Measurements from ENCODE around the gene LRRC15. TPM values are rescaled to one million over a fixed set of nuclear protein-coding genes. Genes with fewer than 3 reads are reported as not detected.

LRRC15 gene
- total RNA-seq, 2 donors from 2014 or later, result 1.1 TPM; not detected in 1

GRCh38 chr3:194386648-194387047 is 17.1 kb upstream of the LRRC15 start:
- Histone ChIP-seq H3K27ac (no peak overlapping the region), H3K27me3 (replicated peaks; ENCODE audit: insufficient read depth) (no peaks in the 10 kb centered on the region), H3K9me3 (no peaks in the 10 kb centered on the region), H3K4me3 (no peak overlapping the region), H3K4me1 (replicated peaks) (no peaks in the 10 kb centered on the region), H3K36me3 (no peaks in the 10 kb centered on the region)
- TF ChIP-seq POLR2A (IDR thresholded peaks at IDR 0.05), result no peak
- no peak for TF ChIP-seq POLR2AphosphoS5 (IDR thresholded peaks at IDR 0.05)
- no peak for TF ChIP-seq CTCF (IDR thresholded peaks at IDR 0.05)
- intact Hi-C loops (cut with DNase I), result no loop called here
- 58% methylated on average over 7 of the region's 7 CpGs for WGBS
- DNase-seq (ENCODE audit: low spot score), result no peak

- no peaks in the 10 kb centered on the region for H3K27me3 ChIP-seq (replicated peaks; ENCODE audit: insufficient read depth)
- H3K9me3 ChIP-seq, result no peaks in the 10 kb centered on the region
- no peak for DNase-seq (ENCODE audit: low spot score)
- no peak for TF ChIP-seq CTCF (IDR thresholded peaks at IDR 0.05)
- no peak for TF ChIP-seq POLR2A (IDR thresholded peaks at IDR 0.05)
- no peak for TF ChIP-seq POLR2AphosphoS5 (IDR thresholded peaks at IDR 0.05)
- H3K36me3 ChIP-seq, result no peaks in the 10 kb centered on the region
- H3K4me3 ChIP-seq, result no peak overlapping the region
- WGBS, result 82% methylated on average over 15 of the region's 15 CpGs
- H3K27ac ChIP-seq, result no peak overlapping the region
- H3K4me1 ChIP-seq (replicated peaks), result no peaks in the 10 kb centered on the region
- intact Hi-C loops (cut with DNase I), result no loop called here
These were observed 16.5 kb upstream of the LRRC15 start for GRCh38 chr3:194386066-194386465.

- intact Hi-C loops (cut with DNase I), result no loop called here
- no peak for DNase-seq (ENCODE audit: low spot score)
- 78% methylated on average over 12 of the region's 12 CpGs for WGBS
- Histone ChIP-seq H3K27ac (no peak overlapping the region), H3K27me3 (replicated peaks; ENCODE audit: insufficient read depth) (no peaks in the 10 kb centered on the region), H3K36me3 (no peaks in the 10 kb centered on the region), H3K4me3 (no peak overlapping the region), H3K4me1 (replicated peaks) (no peaks in the 10 kb centered on the region), H3K9me3 (no peaks in the 10 kb centered on the region)
- TF ChIP-seq POLR2AphosphoS5 (IDR thresholded peaks at IDR 0.05) (no peak), POLR2A (IDR thresholded peaks at IDR 0.05) (no peak), CTCF (IDR thresholded peaks at IDR 0.05) (no peak)
These were observed 15.0 kb upstream of the LRRC15 start for GRCh38 chr3:194384569-194385001.

- H3K36me3 ChIP-seq, result no peaks in the 10 kb centered on the region
- H3K27me3 ChIP-seq (replicated peaks; ENCODE audit: insufficient read depth), result no peaks in the 10 kb centered on the region
- no peak overlapping the region for H3K27ac ChIP-seq
- H3K9me3 ChIP-seq, result no peaks in the 10 kb centered on the region
- no peak for DNase-seq (ENCODE audit: low spot score)
- intact Hi-C loops (cut with DNase I), result no loop called here
- no peak for TF ChIP-seq CTCF (IDR thresholded peaks at IDR 0.05)
- no peak for TF ChIP-seq POLR2A (IDR thresholded peaks at IDR 0.05)
- no peak overlapping the region for H3K4me3 ChIP-seq
- WGBS, result 71% methylated on average over 6 of the region's 6 CpGs
- H3K4me1 ChIP-seq (replicated peaks), result no peaks in the 10 kb centered on the region
These were observed 14.6 kb upstream of the LRRC15 start for GRCh38 chr3:194384156-194384555.

GRCh38 chr3:194383276-194383940 is 13.9 kb upstream of the LRRC15 start:
- no peak overlapping the region for H3K27ac ChIP-seq
- TF ChIP-seq POLR2AphosphoS5 (IDR thresholded peaks at IDR 0.05), result no peak
- no peak for TF ChIP-seq POLR2A (IDR thresholded peaks at IDR 0.05)
- no peak for TF ChIP-seq CTCF (IDR thresholded peaks at IDR 0.05)
- H3K4me3 ChIP-seq, result no peak overlapping the region
- no peaks in the 10 kb centered on the region for H3K36me3 ChIP-seq
- H3K4me1 ChIP-seq (replicated peaks), result no peaks in the 10 kb centered on the region
- H3K27me3 ChIP-seq (replicated peaks; ENCODE audit: insufficient read depth), result no peaks in the 10 kb centered on the region
- no peaks in the 10 kb centered on the region for H3K9me3 ChIP-seq
- 88% methylated on average over 14 of the region's 14 CpGs for WGBS
- intact Hi-C loops (cut with DNase I), result no loop called here
- no peak for DNase-seq (ENCODE audit: low spot score)
